ENCODE data around the gene SOS2. TPM values are rescaled to one million over a fixed set of nuclear protein-coding genes. Genes with fewer than 3 reads are reported as not detected.

The SOS2 gene
- total RNA-seq, 2 experiments from 2014 or later, result 19.7 to 21.1 TPM

DNA sequence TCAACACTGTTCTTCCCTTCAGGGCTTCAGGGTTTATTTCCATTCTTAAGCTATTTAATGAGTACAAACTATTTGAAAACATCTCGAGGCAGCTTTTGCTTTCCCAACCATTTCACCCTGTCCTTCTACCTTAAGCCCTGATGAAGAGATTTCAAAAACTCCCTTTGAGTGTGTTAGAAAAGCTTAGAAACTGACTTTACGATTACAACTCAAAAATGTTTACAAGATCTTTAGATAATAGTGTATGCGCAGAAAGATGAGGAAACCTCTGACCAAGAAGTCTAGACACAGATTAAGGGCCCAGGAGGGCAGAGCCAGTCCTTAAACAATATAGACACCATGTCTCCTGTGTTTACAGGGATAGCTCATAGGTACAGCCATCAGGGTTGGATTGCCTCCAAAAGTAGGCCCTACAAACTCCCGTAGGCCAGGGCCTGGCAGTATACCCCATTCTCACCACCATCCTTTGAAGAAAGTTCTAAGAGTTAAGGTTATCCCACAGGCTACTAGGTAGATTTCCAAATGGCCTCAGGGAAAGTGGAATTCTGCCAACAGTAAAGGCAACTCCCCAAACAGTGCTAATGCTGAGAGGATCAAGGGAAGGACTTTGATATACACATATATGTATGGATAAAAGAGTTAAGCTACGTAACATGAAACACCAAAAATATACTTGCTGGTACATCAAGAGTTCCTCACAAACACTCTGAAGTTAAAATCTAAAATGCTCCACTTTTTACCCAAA is 11.4 kb upstream of the SOS2 start:
- Mint-ChIP-seq H3K9me3 (no peaks in the 10 kb centered on the region), H3K4me3 (no peak overlapping the region), H3K27me3 (no peaks in the 10 kb centered on the region), H3K4me1 (no peaks in the 10 kb centered on the region), H3K27ac (no peak overlapping the region), H3K36me3 (ENCODE audit: low read depth) (peaks cover 10% of the 10 kb centered on the region)
- DNase-seq, result no peak
- CTCF ChIA-PET, result interaction anchor here (1.0 kb wide), 1 partner anchor 9 kb away, joined by 3 read pairs; no protein-coding TSS in a partner anchor
- POLR2A ChIA-PET, result no interaction called here

DNA sequence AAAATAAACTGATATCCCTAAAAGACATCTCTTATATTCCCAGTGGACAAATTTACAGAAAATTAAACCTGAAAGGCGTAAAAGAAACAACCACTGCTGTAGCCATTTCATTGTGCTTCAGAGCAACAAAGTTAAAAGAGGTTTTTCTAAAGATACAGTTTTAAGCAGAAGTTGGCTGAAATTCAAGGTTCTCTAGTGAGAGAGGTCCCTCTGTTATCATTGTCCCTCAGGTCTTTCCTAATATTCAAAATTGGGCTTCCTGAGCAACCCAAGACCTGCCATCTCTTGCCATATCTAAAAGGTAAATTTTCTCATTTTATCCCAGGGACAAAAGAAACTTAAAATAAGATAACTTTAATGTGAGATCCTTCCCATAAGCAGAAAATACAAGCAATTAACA is 10.7 kb upstream of the SOS2 start:
- Mint-ChIP-seq H3K4me1 (no peaks in the 10 kb centered on the region), H3K27me3 (no peaks in the 10 kb centered on the region), H3K36me3 (ENCODE audit: low read depth) (peaks cover 15% of the 10 kb centered on the region), H3K9me3 (no peaks in the 10 kb centered on the region), H3K4me3 (no peak overlapping the region), H3K27ac (no peak overlapping the region)
- CTCF ChIA-PET, result interaction anchor here (1.0 kb wide), 1 partner anchor 9 kb away, joined by 3 read pairs; no protein-coding TSS in a partner anchor
- no peak for DNase-seq
- POLR2A ChIA-PET, result no interaction called here

- ChIA-PET POLR2A (no interaction called here), CTCF (interaction anchor here (1.0 to 1.5 kb wide), 2 partner anchors 12 to 623 kb away, joined by 3 read pairs; no protein-coding TSS in a partner anchor)
- Mint-ChIP-seq H3K4me3 (no peak overlapping the region), H3K27me3 (no peaks in the 10 kb centered on the region), H3K36me3 (ENCODE audit: low read depth) (peaks cover 11% of the 10 kb centered on the region), H3K4me1 (peaks cover 14% of the 10 kb centered on the region), H3K9me3 (peaks cover 7% of the 10 kb centered on the region), H3K27ac (no peak overlapping the region)
- no peak for DNase-seq
Observed at GRCh38 chr14:50237427-50237826, 6.0 kb upstream of the SOS2 start.

GRCh38 chr14:50233951-50234250 is 2.5 kb upstream of the SOS2 start:
- POLR2A ChIA-PET, result no interaction called here
- peaks cover 7% of the 10 kb centered on the region for H3K9me3 Mint-ChIP-seq
- CTCF ChIA-PET, result interaction anchor here (0.6 to 1.2 kb wide), 2 partner anchors 14 to 26 kb away, joined by 3 to 4 read pairs; no protein-coding TSS in a partner anchor
- H3K27ac Mint-ChIP-seq, result peak overlapping the region; percentile 73
- no peak overlapping the region for H3K4me3 Mint-ChIP-seq
- H3K36me3 Mint-ChIP-seq (ENCODE audit: low read depth), result peaks cover 14% of the 10 kb centered on the region
- DNase-seq, result no peak
- no peaks in the 10 kb centered on the region for H3K27me3 Mint-ChIP-seq
- peaks cover 31% of the 10 kb centered on the region for H3K4me1 Mint-ChIP-seq

GRCh38 chr14:50233166-50233950 is 2.0 kb upstream of the SOS2 start:
- Mint-ChIP-seq H3K27me3 (no peaks in the 10 kb centered on the region), H3K4me1 (peaks cover 34% of the 10 kb centered on the region), H3K36me3 (ENCODE audit: low read depth) (peaks cover 18% of the 10 kb centered on the region), H3K4me3 (no peak overlapping the region), H3K9me3 (peaks cover 11% of the 10 kb centered on the region), H3K27ac (peak overlapping the region; percentile 73)
- DNase-seq, result no peak
- CTCF ChIA-PET, result interaction anchor here (0.6 to 1.2 kb wide), 2 partner anchors 9 to 25 kb away, joined by 3 to 4 read pairs; no protein-coding TSS in a partner anchor
- POLR2A ChIA-PET, result no interaction called here

DNA sequence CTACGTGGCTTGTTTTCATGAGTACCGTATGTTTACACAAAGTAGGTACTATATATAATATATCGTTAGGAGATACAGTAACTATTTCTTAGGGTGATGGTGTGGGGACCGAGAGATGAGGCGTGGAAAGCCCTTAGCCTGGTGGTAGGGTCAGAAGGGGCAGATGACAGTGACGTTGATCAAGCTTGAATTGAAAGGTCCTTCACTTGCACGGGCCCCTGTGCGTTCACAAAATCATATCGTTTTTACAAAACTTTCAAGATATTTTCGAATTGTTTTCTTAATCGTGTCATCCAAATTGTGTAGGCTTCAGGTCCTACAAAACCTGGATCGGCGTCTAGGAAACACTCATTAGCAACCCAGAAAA is 881 bp upstream of the SOS2 start:
- POLR2A ChIA-PET, result no interaction called here
- peaks cover 15% of the 10 kb centered on the region for H3K36me3 Mint-ChIP-seq (ENCODE audit: low read depth)
- CTCF ChIA-PET, result no interaction called here

DNA sequence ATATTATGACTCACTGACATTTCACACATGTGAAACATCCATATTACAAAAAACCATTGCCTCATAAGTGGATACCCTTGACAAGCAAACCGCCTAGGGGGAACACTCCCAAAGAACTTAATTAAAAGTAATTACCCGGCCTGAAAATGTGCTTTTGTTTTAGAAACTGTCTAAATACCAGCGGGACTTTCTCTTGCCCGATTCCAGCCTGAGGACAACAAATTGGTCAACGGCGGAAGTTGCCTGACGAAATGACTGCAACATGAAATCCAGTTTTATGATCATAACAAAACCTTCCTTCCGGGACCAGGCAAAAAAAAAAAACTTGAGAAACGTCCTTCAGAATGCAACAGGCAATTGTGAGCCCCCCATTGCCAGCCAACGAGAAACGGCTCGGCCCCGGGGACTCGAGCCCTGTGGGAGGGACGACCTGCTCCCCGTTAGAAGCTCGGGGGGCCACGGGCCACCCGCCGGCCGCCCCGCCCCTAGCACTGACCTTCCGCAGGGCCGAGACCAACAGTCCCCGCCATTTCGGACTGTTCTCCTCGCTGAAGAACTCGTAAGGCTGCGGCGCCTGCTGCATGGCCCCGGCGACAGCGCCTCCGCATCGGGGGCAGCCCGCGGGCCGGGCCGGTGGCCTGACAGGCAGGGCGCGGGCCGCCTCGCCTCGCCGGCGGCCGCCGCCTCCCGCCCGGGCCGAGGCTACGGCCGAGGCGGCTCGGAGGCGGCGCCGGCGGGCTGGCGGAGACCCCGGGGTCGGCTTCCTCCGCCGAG is 490 bp downstream of the SOS2 start:
- H3K4me3 Mint-ChIP-seq, result peak overlapping the region; percentile 82
- peak; percentile 50 for DNase-seq

More for the DNA sequence above, 881 bp upstream of the SOS2 start:
- Mint-ChIP-seq H3K4me3 (peak overlapping the region; percentile 74), H3K4me1 (peaks cover 34% of the 10 kb centered on the region), H3K9me3 (peaks cover 12% of the 10 kb centered on the region), H3K27me3 (no peaks in the 10 kb centered on the region), H3K27ac (peak overlapping the region; percentile 84)
- no peak for DNase-seq

DNA sequence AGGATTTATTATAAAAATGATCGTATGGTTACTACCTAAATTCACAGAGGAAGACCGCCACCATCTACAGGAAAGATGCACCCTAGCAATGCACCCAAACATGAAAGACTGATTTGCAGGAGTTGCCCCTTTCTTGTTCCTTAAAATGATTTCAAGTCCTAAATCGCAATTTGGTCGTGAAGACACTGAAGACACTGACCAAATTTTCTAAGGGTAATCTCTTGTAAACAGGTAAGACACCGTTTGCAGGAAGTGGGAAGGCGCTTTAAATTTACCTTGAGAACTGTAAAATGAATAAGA is 1.0 kb downstream of the SOS2 start:
- Mint-ChIP-seq H3K36me3 (ENCODE audit: low read depth) (peaks cover 11% of the 10 kb centered on the region), H3K27ac (peak overlapping the region; percentile 94), H3K9me3 (peaks cover 12% of the 10 kb centered on the region), H3K4me3 (peak overlapping the region; percentile 82), H3K27me3 (no peaks in the 10 kb centered on the region), H3K4me1 (peaks cover 47% of the 10 kb centered on the region)
- ChIA-PET CTCF (no interaction called here), POLR2A (interaction anchor here (0.6 kb wide), 1 partner anchor 191 kb away, joined by 7 read pairs; no protein-coding TSS in a partner anchor)
- no peak for DNase-seq

More for the DNA sequence above, 490 bp downstream of the SOS2 start:
- Mint-ChIP-seq H3K27ac (peak overlapping the region; percentile 94), H3K9me3 (peaks cover 12% of the 10 kb centered on the region), H3K36me3 (ENCODE audit: low read depth) (peaks cover 15% of the 10 kb centered on the region), H3K4me1 (peaks cover 44% of the 10 kb centered on the region), H3K27me3 (no peaks in the 10 kb centered on the region)
- POLR2A ChIA-PET, result interaction anchor here (0.6 kb wide), 1 partner anchor 190 kb away, joined by 7 read pairs; no protein-coding TSS in a partner anchor
- CTCF ChIA-PET, result interaction anchor here (0.6 to 0.7 kb wide), 2 partner anchors 53 to 323 kb away, joined by 3 to 5 read pairs; no protein-coding TSS in a partner anchor

DNA sequence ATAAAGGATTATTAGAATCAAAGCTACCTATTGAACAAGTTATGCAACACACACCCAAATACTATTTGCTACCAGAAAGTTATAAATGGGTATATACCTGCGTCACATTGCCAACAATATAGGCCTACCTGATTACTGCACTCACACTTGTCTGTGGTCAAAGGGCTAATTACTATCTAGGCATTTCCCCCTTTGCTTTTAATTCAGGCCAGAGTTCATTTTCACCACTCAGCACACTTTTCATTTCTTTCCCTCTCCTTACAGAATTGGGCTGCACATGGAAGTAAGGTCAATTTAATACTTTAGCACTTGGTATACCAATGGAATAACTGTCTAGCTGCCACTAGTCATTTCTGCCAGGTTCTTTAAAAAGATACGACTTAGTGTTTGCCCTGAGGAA is 1.7 kb downstream of the SOS2 start:
- ChIA-PET CTCF (no interaction called here), POLR2A (no interaction called here)
- Mint-ChIP-seq H3K27ac (no peak overlapping the region), H3K27me3 (no peaks in the 10 kb centered on the region), H3K4me3 (peak overlapping the region; percentile 41), H3K9me3 (peaks cover 7% of the 10 kb centered on the region), H3K36me3 (ENCODE audit: low read depth) (peaks cover 9% of the 10 kb centered on the region), H3K4me1 (peaks cover 47% of the 10 kb centered on the region)
- no peak for DNase-seq

DNA sequence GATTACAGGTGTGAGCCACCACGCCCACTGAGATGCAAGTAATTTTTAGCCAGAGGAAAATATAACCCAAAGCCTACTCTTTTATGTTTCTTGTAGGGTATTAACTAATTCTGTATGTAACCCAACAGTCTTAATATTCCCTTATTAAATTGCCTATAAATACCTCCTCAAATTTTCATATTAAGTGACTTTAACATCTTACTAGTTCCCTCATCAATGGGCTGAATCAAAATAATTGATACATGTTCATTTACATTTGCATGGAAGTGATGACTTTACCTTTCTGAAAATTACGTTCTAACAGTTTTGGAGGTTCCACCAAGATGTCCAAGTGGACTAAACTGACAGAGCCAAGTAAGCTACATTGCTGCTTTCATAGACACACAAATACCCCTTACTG is 3.1 kb downstream of the SOS2 start:
- H3K9me3 Mint-ChIP-seq, result peaks cover 6% of the 10 kb centered on the region
- H3K36me3 Mint-ChIP-seq (ENCODE audit: low read depth), result peaks cover 9% of the 10 kb centered on the region
- ChIA-PET POLR2A (no interaction called here), CTCF (interaction anchor here (0.5 to 1.2 kb wide), 2 partner anchors 13 to 366 kb away, joined by 3 read pairs; no protein-coding TSS in a partner anchor)
- no peaks in the 10 kb centered on the region for H3K27me3 Mint-ChIP-seq
- H3K27ac Mint-ChIP-seq, result no peak overlapping the region
- no peak for DNase-seq
- peaks cover 42% of the 10 kb centered on the region for H3K4me1 Mint-ChIP-seq
- no peak overlapping the region for H3K4me3 Mint-ChIP-seq

DNA sequence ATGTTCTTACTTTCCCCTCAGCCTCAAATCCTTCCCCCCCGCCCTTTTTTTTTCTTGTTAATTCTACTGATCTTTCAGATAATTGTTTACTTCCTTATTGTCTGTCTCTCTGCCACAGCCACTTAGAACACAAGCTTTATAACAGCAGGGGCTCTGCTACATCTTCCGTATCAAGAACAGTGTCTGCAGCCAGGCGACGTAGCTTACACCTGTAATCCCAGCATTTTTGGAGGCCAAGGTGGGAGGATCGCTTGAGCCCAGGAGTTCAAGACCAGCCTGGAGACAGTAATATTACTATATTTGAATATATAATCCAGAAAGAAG is 5.4 kb downstream of the SOS2 start:
- CTCF ChIA-PET, result interaction anchor here (1.1 kb wide), 1 partner anchor 17 kb away, joined by 3 read pairs; no protein-coding TSS in a partner anchor
- Mint-ChIP-seq H3K4me1 (peaks cover 40% of the 10 kb centered on the region), H3K9me3 (peaks cover 6% of the 10 kb centered on the region), H3K4me3 (no peak overlapping the region), H3K36me3 (ENCODE audit: low read depth) (peaks cover 14% of the 10 kb centered on the region), H3K27ac (peak overlapping the region; percentile 3), H3K27me3 (no peaks in the 10 kb centered on the region)
- DNase-seq, result no peak
- POLR2A ChIA-PET, result no interaction called here

- POLR2A ChIA-PET, result no interaction called here
- peaks cover 14% of the 10 kb centered on the region for H3K36me3 Mint-ChIP-seq (ENCODE audit: low read depth)
- peaks cover 39% of the 10 kb centered on the region for H3K4me1 Mint-ChIP-seq
- H3K27me3 Mint-ChIP-seq, result no peaks in the 10 kb centered on the region
- H3K27ac Mint-ChIP-seq, result peak overlapping the region; percentile 3
- CTCF ChIA-PET, result interaction anchor here (0.6 to 1.1 kb wide), 3 partner anchors 16 to 423 kb away, joined by 3 read pairs; no protein-coding TSS in a partner anchor
- DNase-seq, result no peak
- H3K9me3 Mint-ChIP-seq, result peaks cover 6% of the 10 kb centered on the region
- H3K4me3 Mint-ChIP-seq, result no peak overlapping the region
Observed at GRCh38 chr14:50225067-50225973, 6.1 kb downstream of the SOS2 start.

Data from activated CD4-positive, alpha-beta T cell treated with anti-CD3 and anti-CD28 coated beads, Interleukin-2, amount 10 ng/mL, durations not matched to agents 7 days and 5 days (primary cell).